GM23248 (cell line): ENCODE data around the gene FMN2. TPM values are rescaled to one million over a fixed set of nuclear protein-coding genes. Genes with fewer than 3 reads are reported as not detected.

ENCODE experiments used
- DNase-seq: peaks from one replicate; pipeline ENCODE4 v3.0.0-alpha.2; 2015
- H2AFZ ChIP-seq: fragments of 200-600 bp; sonication (generic); 2 replicates; pipeline ENCODE4 v1.6.1; 2016; ENCODE audit warnings: antibody characterized with exemption
- H3F3A ChIP-seq: fragments of 200-600 bp; sonication (generic); 2 replicates; pipeline ENCODE4 v1.6.1; 2016; ENCODE audit warnings: mild to moderate bottlenecking, antibody characterized with exemption, mixed run types; ENCODE audit not compliant: insufficient read depth
- H3K27ac ChIP-seq: fragments of 200-600 bp; sonication (generic); 2 replicates; pipeline ENCODE4 v1.5.1; 2016; ENCODE audit warnings: mild to moderate bottlenecking
- H3K27me3 ChIP-seq: fragments of 200-600 bp; sonication (generic); replicated peaks from 2 replicates; pipeline ENCODE4 v1.6.1; 2016; ENCODE audit warnings: mild to moderate bottlenecking; ENCODE audit not compliant: insufficient read depth
- H3K36me3 ChIP-seq: fragments of 200-600 bp; sonication (generic); 2 replicates; pipeline ENCODE4 v1.6.1; 2016; ENCODE audit warnings: low read depth, mild to moderate bottlenecking
- H3K4me1 ChIP-seq: fragments of 200-600 bp; sonication (generic); 2 replicates; pipeline ENCODE4 v1.6.1; 2016; ENCODE audit warnings: mild to moderate bottlenecking; ENCODE audit not compliant: insufficient read depth
- H3K4me2 ChIP-seq: fragments of 200-600 bp; sonication (generic); one replicate; pipeline ENCODE4 v1.6.1; 2016; ENCODE audit warnings: mild to moderate bottlenecking; ENCODE audit not compliant: unreplicated experiment
- H3K4me3 ChIP-seq: fragments of 200-600 bp; sonication (generic); 2 replicates; pipeline ENCODE4 v1.5.1; 2016; ENCODE audit warnings: mild to moderate bottlenecking
- H3K79me2 ChIP-seq: fragments of 200-600 bp; sonication (generic); 2 replicates; pipeline ENCODE4 v1.6.1; 2016; ENCODE audit warnings: mild to moderate bottlenecking; ENCODE audit not compliant: insufficient read depth
- H3K9ac ChIP-seq: fragments of 200-600 bp; sonication (generic); 2 replicates; pipeline ENCODE4 v1.6.1; 2016; ENCODE audit warnings: mild to moderate bottlenecking
- H3K9me2 ChIP-seq: fragments of 200-600 bp; sonication (generic); 2 replicates; pipeline ENCODE4 v1.6.1; 2016; ENCODE audit warnings: mixed run types, mild to moderate bottlenecking, moderate library complexity; ENCODE audit not compliant: insufficient read depth
- H3K9me3 ChIP-seq: fragments of 200-600 bp; sonication (generic); one replicate; pipeline ENCODE4 v1.6.1; 2017; ENCODE audit warnings: low read depth
- H4K20me1 ChIP-seq: fragments of 200-600 bp; sonication (generic); 2 replicates; pipeline ENCODE4 v1.6.0; 2016; ENCODE audit not compliant: insufficient read depth
- EZH2 ChIP-seq: fragments of 200-600 bp; sonication (generic); IDR thresholded peaks from 2 replicates; pipeline ENCODE4 v1.6.1; 2018; ENCODE audit warnings: antibody characterized with exemption, mild to moderate bottlenecking; ENCODE audit not compliant: insufficient read depth, poor library complexity, severe bottlenecking
- EZH2phosphoT487 ChIP-seq: fragments of 200-600 bp; sonication (generic); IDR thresholded peaks from 2 replicates; pipeline ENCODE4 v1.6.1; 2018; ENCODE audit warnings: antibody characterized with exemption, moderate library complexity, mild to moderate bottlenecking, low read depth; ENCODE audit not compliant: insufficient read depth
- WGBS, 2 experiments: methylation state at CpG; one replicate each; pipeline ENCODE4 v1.1.6; 2015 to 2017; ENCODE audit warnings: low lambda C conversion rate in 2 of 2, low coverage in 1 of 2; ENCODE audit errors: missing lambda C conversion rate in 2 of 2; 5-methylcytosine and 5-hydroxymethylcytosine counted together
- in situ Hi-C: fragments of 300-500 bp; cut with MboI; formaldehyde crosslinking; loops from 2 replicates; pipeline ENCODE4 v1.15.0; 2020
- polyA plus RNA-seq: library from polyadenylated mRNA; unstranded; fragments of >200 nt; fragmentation: Nextera tagmentation; extraction: Ambion mirVana; gene quantifications from 2 replicates; pipeline ENCODE4 v1.2.1, GENCODE V29; 2016
- total RNA-seq: library from RNA; depleted of rRNA; stranded (reverse); fragments of >200 nt; shearing (Covaris generic); gene quantifications from 2 replicates; pipeline ENCODE4 v1.2.3, GENCODE V29; 2014

Gene FMN2
- total and polyA plus RNA-seq, 2 experiments from 2014 or later: 78.2 to 114 TPM

DNA sequence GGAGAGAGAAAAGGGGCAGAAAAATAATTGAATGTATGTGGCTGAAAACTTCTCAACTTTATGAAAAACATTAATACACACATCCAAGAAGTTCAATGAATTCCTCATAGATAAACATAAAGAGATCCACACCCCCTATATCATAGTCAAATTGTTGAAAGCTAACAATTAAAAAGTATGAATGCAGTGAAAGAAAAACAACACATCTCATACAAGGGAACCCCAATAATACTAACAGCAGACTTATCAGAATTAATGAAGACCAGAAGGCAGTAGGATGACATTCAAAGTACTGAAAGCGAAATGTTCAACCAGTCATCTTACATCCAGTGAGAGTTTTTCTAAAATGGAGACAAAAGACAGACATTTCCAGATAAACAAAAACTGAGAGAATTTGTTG, 134.4 kb downstream of the FMN2 start:
- Histone ChIP-seq H3K4me3 (no peak overlapping the region), H3K4me2 (no peak overlapping the region), H3K27ac (no peak overlapping the region), H3K36me3 (peaks cover 38% of the 10 kb centered on the region), H4K20me1 (no peaks in the 10 kb centered on the region), H3K79me2 (peaks cover 13% of the 10 kb centered on the region), H3K4me1 (no peaks in the 10 kb centered on the region; the same call in 1 of the 2 replicates), H2AFZ (no peak overlapping the region), H3K9ac (no peak overlapping the region), H3K9me2 (no peaks in the 10 kb centered on the region), H3F3A (peaks cover 6% of the 10 kb centered on the region; the same call in 1 of the 2 replicates), H3K9me3 (no peaks in the 10 kb centered on the region), H3K27me3 (no peaks in the 10 kb centered on the region)
- DNase-seq: no peak
- in situ Hi-C loops: no loop called here
- 97% methylated on average over 1 of the region's 1 CpG for WGBS, 2 experiments
- TF ChIP-seq EZH2 (no peak), EZH2phosphoT487 (no peak)

DNA sequence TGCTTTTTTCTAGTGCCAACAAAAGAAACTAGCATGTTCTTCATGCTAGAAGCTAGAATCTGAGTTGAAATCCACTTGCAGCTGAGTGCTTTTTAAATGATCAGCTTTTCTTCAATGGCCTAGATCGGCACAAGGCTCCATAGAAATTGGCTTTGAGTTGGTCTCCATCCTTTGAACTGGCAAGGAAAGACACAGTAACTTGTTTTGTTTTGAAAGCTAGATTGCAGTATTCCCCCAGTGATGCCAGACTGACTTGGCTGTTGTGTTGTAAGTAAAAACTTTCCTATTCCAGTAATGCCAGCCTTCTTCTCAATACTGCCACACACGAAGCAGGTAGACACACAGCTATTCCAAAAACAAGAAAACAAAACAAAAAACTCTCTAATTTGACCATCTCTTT, 139.1 kb downstream of the FMN2 start:
- Histone ChIP-seq H3K27ac (no peak overlapping the region), H3K4me1 (peaks cover 45% of the 10 kb centered on the region), H3K9me3 (no peaks in the 10 kb centered on the region), H3K4me3 (no peak overlapping the region), H2AFZ (no peak overlapping the region), H3K9me2 (no peaks in the 10 kb centered on the region), H3K27me3 (no peaks in the 10 kb centered on the region), H3K36me3 (peaks cover 22% of the 10 kb centered on the region), H3K4me2 (no peak overlapping the region), H4K20me1 (no peaks in the 10 kb centered on the region), H3K9ac (no peak overlapping the region), H3K79me2 (no peaks in the 10 kb centered on the region), H3F3A (peaks cover 53% of the 10 kb centered on the region)
- in situ Hi-C loops: no loop called here
- no peak for DNase-seq
- no peak for TF ChIP-seq EZH2phosphoT487
- no peak for TF ChIP-seq EZH2
- WGBS, 2 experiments: 65 to 82% methylated on average over 2 of the region's 2 CpGs

DNA sequence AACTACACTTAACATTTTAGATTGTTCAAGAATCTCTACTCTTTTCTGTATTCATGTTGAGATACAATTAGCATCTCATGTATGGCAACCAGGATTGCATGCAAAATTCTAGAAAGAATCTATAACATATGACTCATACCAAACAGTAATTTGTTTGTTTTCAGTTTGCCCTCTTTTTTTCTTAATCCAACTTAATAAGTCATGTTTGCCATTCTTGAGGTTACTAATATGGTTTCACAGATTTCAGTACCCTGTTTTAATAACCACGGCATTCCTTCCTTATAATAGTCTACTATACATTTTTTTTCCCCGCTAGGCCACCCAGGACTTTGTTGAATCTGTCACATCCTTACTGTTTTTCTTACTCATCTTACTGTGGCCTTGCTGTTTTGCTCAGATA, 140.8 kb downstream of the FMN2 start:
- peak overlapping the region; percentile 19 for H3K4me2 ChIP-seq
- no peaks in the 10 kb centered on the region for H4K20me1 ChIP-seq
- H3K4me1 ChIP-seq: peaks cover 62% of the 10 kb centered on the region
- DNase-seq: peak; percentile 87
- no peak overlapping the region for H2AFZ ChIP-seq
- peaks cover 13% of the 10 kb centered on the region for H3K36me3 ChIP-seq
- peaks cover 69% of the 10 kb centered on the region for H3F3A ChIP-seq
- H3K27me3 ChIP-seq: no peaks in the 10 kb centered on the region
- TF ChIP-seq EZH2 (no peak), EZH2phosphoT487 (peak; percentile 99)
- peak overlapping the region; percentile 31 for H3K9ac ChIP-seq
- H3K79me2 ChIP-seq: no peaks in the 10 kb centered on the region
- H3K27ac ChIP-seq: peak overlapping the region; percentile 87
- H3K9me3 ChIP-seq: no peaks in the 10 kb centered on the region
- in situ Hi-C loops: no loop called here
- H3K9me2 ChIP-seq: no peaks in the 10 kb centered on the region
- no peak overlapping the region for H3K4me3 ChIP-seq
- WGBS, 2 experiments: 0% methylated on average over 2 of the region's 2 CpGs

DNA sequence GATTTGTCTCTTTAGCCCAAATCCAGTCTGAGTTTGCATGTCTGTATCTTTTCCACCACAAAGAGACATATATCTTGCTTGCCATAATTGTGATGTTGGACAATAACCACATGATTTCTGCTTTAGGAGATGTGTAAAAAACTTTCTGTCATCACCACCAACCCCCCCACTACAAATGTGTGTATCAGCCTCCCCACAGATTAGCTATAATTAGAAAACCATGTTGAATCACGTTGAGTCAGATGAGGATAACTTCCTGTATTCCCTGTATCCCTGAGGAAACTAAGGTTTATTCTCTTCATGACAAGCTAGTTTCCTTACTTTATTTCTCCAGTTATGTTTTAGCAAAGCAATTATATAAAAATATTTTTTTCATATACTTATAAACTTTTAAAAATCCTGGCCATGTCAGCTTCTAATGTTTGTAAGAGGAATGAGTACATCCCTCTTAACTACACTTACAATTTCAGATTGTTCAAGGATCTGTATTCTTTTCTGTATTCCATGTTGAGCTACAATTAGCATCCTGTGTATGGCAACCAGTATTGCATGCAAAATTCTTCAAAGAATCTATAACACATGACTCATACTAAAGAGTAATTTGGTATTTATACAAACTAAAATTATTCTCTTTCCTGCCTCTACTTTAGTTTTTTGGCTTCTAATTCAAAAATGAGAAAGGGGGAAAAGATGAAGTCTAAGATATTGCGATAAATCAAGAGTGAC, 143.0 kb downstream of the FMN2 start:
- DNase-seq: peak; percentile 84
- peaks cover 14% of the 10 kb centered on the region for H3K36me3 ChIP-seq
- in situ Hi-C loops: no loop called here
- peak overlapping the region; percentile 87 for H3K27ac ChIP-seq
- H3F3A ChIP-seq: peaks cover 86% of the 10 kb centered on the region
- H3K4me2 ChIP-seq: peak overlapping the region; percentile 19
- no peaks in the 10 kb centered on the region for H4K20me1 ChIP-seq
- H3K9me2 ChIP-seq: no peaks in the 10 kb centered on the region
- no peak overlapping the region for H3K4me3 ChIP-seq
- peak overlapping the region; percentile 38 for H3K9ac ChIP-seq
- no peaks in the 10 kb centered on the region for H3K9me3 ChIP-seq
- H3K4me1 ChIP-seq: peaks cover 73% of the 10 kb centered on the region
- H2AFZ ChIP-seq: no peak overlapping the region
- H3K79me2 ChIP-seq: no peaks in the 10 kb centered on the region
- no peaks in the 10 kb centered on the region for H3K27me3 ChIP-seq
- WGBS, 2 experiments: 13 to 19% methylated on average over 2 of the region's 2 CpGs
- TF ChIP-seq EZH2phosphoT487 (peak; percentile 99), EZH2 (no peak)
